GM23338 (cell line): ENCODE results near the gene PRSS3. TPM values are rescaled to one million over a fixed set of nuclear protein-coding genes. Genes with fewer than 3 reads are reported as not detected.
"Not testable (repeated sequence)": the region's sequence is repeated elsewhere in the genome, so short reads cannot be mapped to it uniquely, and the experiment has no call there.

Experiments used
- ATAC-seq: fragments of 200-7000 bp; cut with Tn5 transposase; 3 replicates; pipeline ENCODE4 v1.9.1; 2020
- DNase-seq: peaks from one replicate; pipeline ENCODE4 v3.0.0-alpha.2; 2015; ENCODE audit warnings: low spot score
- H2AFZ ChIP-seq: fragments of 200-600 bp; sonication (generic); 2 replicates; pipeline ENCODE4 v1.8.0; 2016; ENCODE audit warnings: antibody characterized with exemption, mild to moderate bottlenecking, moderate library complexity
- H3F3A ChIP-seq: fragments of 200-600 bp; sonication (generic); replicated peaks from 2 replicates; pipeline ENCODE4 v1.8.0; 2017; ENCODE audit warnings: antibody characterized with exemption, mixed run types, low read depth
- H3K27ac ChIP-seq: fragments of 200-600 bp; sonication (generic); 2 replicates; pipeline ENCODE4 v1.6.1; 2016; ENCODE audit warnings: low read depth
- H3K27me3 ChIP-seq: fragments of 200-600 bp; sonication (generic); 2 replicates; pipeline ENCODE4 v1.8.0; 2016; ENCODE audit warnings: mild to moderate bottlenecking, mixed run types, moderate library complexity; ENCODE audit not compliant: insufficient read depth
- H3K36me3 ChIP-seq: fragments of 200-600 bp; sonication (generic); 2 replicates; pipeline ENCODE4 v1.8.0; 2016; ENCODE audit warnings: mild to moderate bottlenecking; ENCODE audit not compliant: insufficient read depth
- H3K4me1 ChIP-seq: fragments of 200-600 bp; sonication (generic); 2 replicates; pipeline ENCODE4 v1.8.0; 2016; ENCODE audit warnings: mild to moderate bottlenecking, moderate library complexity; ENCODE audit not compliant: insufficient read depth
- H3K4me2 ChIP-seq: fragments of 200-600 bp; sonication (generic); 2 replicates; pipeline ENCODE4 v1.7.1; 2017; ENCODE audit warnings: mixed run types
- H3K4me3 ChIP-seq: fragments of 200-600 bp; sonication (generic); 2 replicates; pipeline ENCODE4 v1.6.1; 2016; ENCODE audit warnings: mixed run types
- H3K79me2 ChIP-seq: fragments of 200-600 bp; sonication (generic); replicated peaks from 2 replicates; pipeline ENCODE4 v1.8.0; 2017; ENCODE audit warnings: mild to moderate bottlenecking; ENCODE audit not compliant: insufficient read depth
- H3K9me2 ChIP-seq: fragments of 200-600 bp; sonication (generic); 2 replicates; pipeline ENCODE4 v1.8.0; 2017; ENCODE audit not compliant: insufficient read depth
- H4K20me1 ChIP-seq: fragments of 200-600 bp; sonication (generic); replicated peaks from 2 replicates; pipeline ENCODE4 v1.8.0; 2017; ENCODE audit warnings: mild to moderate bottlenecking; ENCODE audit not compliant: insufficient read depth
- H3K27ac Mint-ChIP-seq: 2 replicates; pipeline ENCODE4 v1.8.0; 2020; ENCODE audit warnings: inconsistent platforms, mild to moderate bottlenecking, moderate library complexity, mixed read lengths
- H3K27me3 Mint-ChIP-seq: 3 replicates; pipeline ENCODE4 v1.8.0; 2022; ENCODE audit warnings: low read depth, mild to moderate bottlenecking, moderate library complexity, mixed read lengths, inconsistent platforms; ENCODE audit not compliant: insufficient read depth, poor library complexity
- H3K36me3 Mint-ChIP-seq: 3 replicates; pipeline ENCODE4 v1.8.0; 2021; ENCODE audit warnings: low read depth, mild to moderate bottlenecking, inconsistent platforms, moderate library complexity, mixed read lengths
- H3K4me1 Mint-ChIP-seq: 3 replicates; pipeline ENCODE4 v1.8.0; 2020; ENCODE audit warnings: mild to moderate bottlenecking, inconsistent platforms, mixed read lengths
- H3K4me3 Mint-ChIP-seq: 3 replicates; pipeline ENCODE4 v1.8.0; 2021; ENCODE audit warnings: moderate library complexity, mild to moderate bottlenecking, inconsistent platforms, mixed read lengths
- H3K9me3 Mint-ChIP-seq: 3 replicates; pipeline ENCODE4 v1.8.0; 2020; ENCODE audit warnings: moderate library complexity, mild to moderate bottlenecking, inconsistent platforms, mixed read lengths
- CREB1 ChIP-seq: fragments of 250-450 bp; sonication (Bioruptor Pico); IDR thresholded peaks from 2 replicates; pipeline ENCODE4 v1.5.0; 2020; ENCODE audit warnings: low read depth, mild to moderate bottlenecking, moderate library complexity
- JUNB ChIP-seq: IDR thresholded peaks from one replicate; pipeline ENCODE4 v1.6.1; 2016; ENCODE audit warnings: antibody characterized with exemption; ENCODE audit not compliant: unreplicated experiment
- NANOG ChIP-seq: IDR thresholded peaks from 2 replicates; pipeline ENCODE4 v1.6.1; 2016; ENCODE audit warnings: antibody characterized with exemption, borderline replicate concordance
- POLR2AphosphoS5 ChIP-seq: IDR thresholded peaks from 2 replicates; pipeline ENCODE4 v1.6.1; 2016; ENCODE audit warnings: antibody characterized with exemption, low read depth
- ZNF462 ChIP-seq: fragments of 250-450 bp; sonication (Bioruptor Pico); IDR thresholded peaks from 2 replicates; pipeline ENCODE4 v1.5.0; 2020; ENCODE audit warnings: mild to moderate bottlenecking, moderate library complexity
- polyA plus RNA-seq: library from polyadenylated mRNA; unstranded; fragments of >200 nt; fragmentation: Nextera tagmentation; extraction: Ambion mirVana; gene quantifications from 2 replicates; pipeline ENCODE4 v1.2.1, GENCODE V29; 2016
- total RNA-seq: library from RNA; depleted of rRNA; stranded (reverse); fragments of >200 nt; shearing (Covaris generic); gene quantifications from 2 replicates; pipeline ENCODE4 v1.2.3, GENCODE V29; 2014
- TF ChIP-seq, protein P1 (sequence below): IDR thresholded peaks from 2 replicates; pipeline ENCODE4 v1.6.1; 2016; ENCODE audit warnings: antibody characterized with exemption
- TF ChIP-seq, protein P2 (sequence below): IDR thresholded peaks from one replicate; pipeline ENCODE4 v1.6.1; 2018; ENCODE audit warnings: antibody characterized with exemption; ENCODE audit not compliant: unreplicated experiment

The PRSS3 gene
- total and polyA plus RNA-seq, 2 experiments from 2014 or later: 4.2 to 4.5 TPM

DNA sequence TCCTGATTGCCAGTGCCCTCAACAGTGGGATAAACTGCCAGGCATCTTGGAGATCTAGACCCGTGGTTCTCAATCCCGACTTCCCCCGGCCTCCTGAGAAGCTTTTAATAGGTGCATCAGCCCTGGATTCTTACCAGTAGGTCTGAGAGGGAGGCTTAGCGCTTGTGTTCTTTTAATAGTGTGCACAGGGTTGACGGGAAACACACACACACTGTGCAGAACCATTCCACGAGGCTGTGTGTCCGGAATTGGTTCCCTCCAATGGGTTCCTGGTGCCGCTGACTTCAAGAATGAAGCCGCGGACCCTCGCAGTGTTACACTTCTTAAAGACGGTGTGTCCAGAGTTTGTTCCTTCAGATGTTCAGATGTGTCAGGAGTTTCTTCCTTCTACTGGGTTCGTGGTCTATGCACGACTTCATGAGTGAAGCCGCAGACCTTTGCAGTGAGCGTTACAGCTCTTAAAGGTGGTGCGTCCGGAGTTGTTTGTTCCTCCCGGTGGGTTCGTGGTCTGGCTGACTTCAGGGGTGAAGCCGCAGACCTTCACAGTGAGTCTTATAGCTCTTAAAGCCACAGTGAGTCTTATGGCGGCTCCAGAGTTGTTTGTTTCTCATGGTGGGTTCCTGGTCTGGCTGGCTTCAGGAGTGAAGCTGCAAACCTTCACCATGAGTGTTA lies 46.6 kb upstream of the PRSS3 start:
- TF ChIP-seq, protein P1, sequence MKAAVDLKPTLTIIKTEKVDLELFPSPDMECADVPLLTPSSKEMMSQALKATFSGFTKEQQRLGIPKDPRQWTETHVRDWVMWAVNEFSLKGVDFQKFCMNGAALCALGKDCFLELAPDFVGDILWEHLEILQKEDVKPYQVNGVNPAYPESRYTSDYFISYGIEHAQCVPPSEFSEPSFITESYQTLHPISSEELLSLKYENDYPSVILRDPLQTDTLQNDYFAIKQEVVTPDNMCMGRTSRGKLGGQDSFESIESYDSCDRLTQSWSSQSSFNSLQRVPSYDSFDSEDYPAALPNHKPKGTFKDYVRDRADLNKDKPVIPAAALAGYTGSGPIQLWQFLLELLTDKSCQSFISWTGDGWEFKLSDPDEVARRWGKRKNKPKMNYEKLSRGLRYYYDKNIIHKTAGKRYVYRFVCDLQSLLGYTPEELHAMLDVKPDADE: no peak
- TF ChIP-seq, protein P2, sequence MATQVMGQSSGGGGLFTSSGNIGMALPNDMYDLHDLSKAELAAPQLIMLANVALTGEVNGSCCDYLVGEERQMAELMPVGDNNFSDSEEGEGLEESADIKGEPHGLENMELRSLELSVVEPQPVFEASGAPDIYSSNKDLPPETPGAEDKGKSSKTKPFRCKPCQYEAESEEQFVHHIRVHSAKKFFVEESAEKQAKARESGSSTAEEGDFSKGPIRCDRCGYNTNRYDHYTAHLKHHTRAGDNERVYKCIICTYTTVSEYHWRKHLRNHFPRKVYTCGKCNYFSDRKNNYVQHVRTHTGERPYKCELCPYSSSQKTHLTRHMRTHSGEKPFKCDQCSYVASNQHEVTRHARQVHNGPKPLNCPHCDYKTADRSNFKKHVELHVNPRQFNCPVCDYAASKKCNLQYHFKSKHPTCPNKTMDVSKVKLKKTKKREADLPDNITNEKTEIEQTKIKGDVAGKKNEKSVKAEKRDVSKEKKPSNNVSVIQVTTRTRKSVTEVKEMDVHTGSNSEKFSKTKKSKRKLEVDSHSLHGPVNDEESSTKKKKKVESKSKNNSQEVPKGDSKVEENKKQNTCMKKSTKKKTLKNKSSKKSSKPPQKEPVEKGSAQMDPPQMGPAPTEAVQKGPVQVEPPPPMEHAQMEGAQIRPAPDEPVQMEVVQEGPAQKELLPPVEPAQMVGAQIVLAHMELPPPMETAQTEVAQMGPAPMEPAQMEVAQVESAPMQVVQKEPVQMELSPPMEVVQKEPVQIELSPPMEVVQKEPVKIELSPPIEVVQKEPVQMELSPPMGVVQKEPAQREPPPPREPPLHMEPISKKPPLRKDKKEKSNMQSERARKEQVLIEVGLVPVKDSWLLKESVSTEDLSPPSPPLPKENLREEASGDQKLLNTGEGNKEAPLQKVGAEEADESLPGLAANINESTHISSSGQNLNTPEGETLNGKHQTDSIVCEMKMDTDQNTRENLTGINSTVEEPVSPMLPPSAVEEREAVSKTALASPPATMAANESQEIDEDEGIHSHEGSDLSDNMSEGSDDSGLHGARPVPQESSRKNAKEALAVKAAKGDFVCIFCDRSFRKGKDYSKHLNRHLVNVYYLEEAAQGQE: no peak
- TF ChIP-seq CREB1 (CRISPR knock-in tag) (no peak), ZNF462 (CRISPR knock-in tag) (no peak), POLR2AphosphoS5 (no peak), NANOG (no peak), JUNB (no peak)
- no peak overlapping the region for H3K4me3 Mint-ChIP-seq
- no peaks in the 10 kb centered on the region for H3F3A ChIP-seq
- ATAC-seq (no peak), DNase-seq (no peak)
- no peaks in the 10 kb centered on the region for H4K20me1 ChIP-seq
- H3K27me3 Mint-ChIP-seq: peaks cover 32% of the 10 kb centered on the region
- H3K79me2 ChIP-seq: no peaks in the 10 kb centered on the region
- H3K36me3 Mint-ChIP-seq: no peaks in the 10 kb centered on the region
- H3K27me3 ChIP-seq: peaks cover 42% of the 10 kb centered on the region
- H3K4me3 ChIP-seq: no peak overlapping the region
- H3K27ac ChIP-seq: no peak overlapping the region
- peaks cover 3% of the 10 kb centered on the region; the same call in 2 of the 3 replicates for H3K9me3 Mint-ChIP-seq
- no peak overlapping the region for H3K27ac Mint-ChIP-seq
- 0 out of 2 replicates have a peak overlapping the region, but pooled peaks have one; percentile 47 for H2AFZ ChIP-seq
- H3K4me1 ChIP-seq: no peaks in the 10 kb centered on the region
- no peak overlapping the region for H3K4me2 ChIP-seq
- no peaks in the 10 kb centered on the region for H3K36me3 ChIP-seq
- H3K9me2 ChIP-seq: no peaks in the 10 kb centered on the region
- H3K4me1 Mint-ChIP-seq: peaks cover 9% of the 10 kb centered on the region

DNA sequence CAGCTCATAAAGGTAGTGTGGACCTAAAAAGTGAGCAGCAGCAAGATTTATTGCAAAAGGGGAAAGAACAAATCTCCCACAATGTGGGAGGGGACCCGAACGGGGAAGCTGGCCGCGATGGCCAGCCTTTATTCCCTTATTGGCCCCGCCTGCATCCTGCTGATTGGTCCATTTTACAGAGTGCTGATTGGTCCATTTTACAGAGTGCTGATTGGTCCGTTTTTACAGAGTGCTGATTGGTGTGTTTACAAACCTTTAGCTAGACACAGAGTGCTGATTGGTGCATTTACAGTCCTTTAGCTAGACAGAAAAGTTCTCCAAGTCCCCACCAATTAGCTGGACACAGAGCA lies 46.1 kb upstream of the PRSS3 start:
- H3K36me3 Mint-ChIP-seq, H2AFZ ChIP-seq, H4K20me1 ChIP-seq, H3K4me2 ChIP-seq, H3K4me3 Mint-ChIP-seq, H3F3A ChIP-seq, H3K27ac ChIP-seq, H3K9me3 Mint-ChIP-seq, H3K9me2 ChIP-seq, H3K27ac Mint-ChIP-seq, H3K36me3 ChIP-seq, H3K4me3 ChIP-seq, H3K4me1 ChIP-seq, ATAC-seq, H3K4me1 Mint-ChIP-seq, H3K79me2 ChIP-seq: not testable (repeated sequence)
- DNase-seq: peak; percentile 17
- peaks cover 28% of the 10 kb centered on the region for H3K27me3 Mint-ChIP-seq
- H3K27me3 ChIP-seq: peaks cover 42% of the 10 kb centered on the region
